Cortex of kidney (tissue), 1 donor: ENCODE results near the gene KIAA0319L.

Experiments used
- DNase-seq: peaks from one replicate; lab custom pipeline; 2025; lab: John Stamatoyannopoulos, UW

The KIAA0319L gene

GRCh38 chr1:35443768-35444518 is 113.3 kb downstream of the KIAA0319L start:
- DNase-seq: no peak

GRCh38 chr1:35442734-35443133 is 114.5 kb downstream of the KIAA0319L start:
- DNase-seq: no peak

- DNase-seq: no peak
Measured at GRCh38 chr1:35441926-35442579, 115.2 kb downstream of the KIAA0319L start.

GRCh38 chr1:35439626-35440025 is 117.6 kb downstream of the KIAA0319L start:
- DNase-seq: no peak

GRCh38 chr1:35437200-35437599 is 120.0 kb downstream of the KIAA0319L start:
- no peak for DNase-seq

GRCh38 chr1:35436078-35436477 is 121.1 kb downstream of the KIAA0319L start:
- DNase-seq: no peak

GRCh38 chr1:35434703-35435102 is 122.5 kb downstream of the KIAA0319L start:
- no peak for DNase-seq

GRCh38 chr1:35433714-35434113 is 123.5 kb downstream of the KIAA0319L start:
- DNase-seq: no peak

GRCh38 chr1:35432231-35432630 is 125.0 kb downstream of the KIAA0319L start:
- DNase-seq: no peak

GRCh38 chr1:35431173-35431599 is 126.0 kb downstream of the KIAA0319L start:
- no peak for DNase-seq

GRCh38 chr1:35430762-35431161 is 126.4 kb downstream of the KIAA0319L start:
- no peak for DNase-seq

- no peak for DNase-seq
Measured at GRCh38 chr1:35428360-35428759, 128.8 kb downstream of the KIAA0319L start.

- no peak for DNase-seq
Measured at GRCh38 chr1:35426097-35426586, 131.1 kb downstream of the KIAA0319L start.

GRCh38 chr1:35408925-35409324 is 148.3 kb downstream of the KIAA0319L start:
- no peak for DNase-seq

GRCh38 chr1:35407743-35408142 is 149.5 kb downstream of the KIAA0319L start:
- no peak for DNase-seq

- DNase-seq: no peak
Measured at GRCh38 chr1:35406103-35406502, 151.1 kb downstream of the KIAA0319L start.

- no peak for DNase-seq
Measured at GRCh38 chr1:35401049-35401448, 156.2 kb downstream of the KIAA0319L start.

GRCh38 chr1:35398739-35399138 is 158.5 kb downstream of the KIAA0319L start:
- DNase-seq: no peak

- no peak for DNase-seq
Measured at GRCh38 chr1:35394386-35394785, 162.8 kb downstream of the KIAA0319L start.

- no peak for DNase-seq
Measured at GRCh38 chr1:35390600-35391494, 166.4 kb downstream of the KIAA0319L start.

GRCh38 chr1:35386959-35387358 is 170.2 kb downstream of the KIAA0319L start:
- DNase-seq: no peak

- DNase-seq: no peak
Measured at GRCh38 chr1:35386290-35386689, 170.9 kb downstream of the KIAA0319L start.
